ELR (cell line): ENCODE measurements around the gene PNMT.

Experiments
- DNase-seq: peaks from one replicate; pipeline ENCODE4 v3.0.0-alpha.2; 2015; ENCODE audit warnings: low read depth

The PNMT gene

DNA sequence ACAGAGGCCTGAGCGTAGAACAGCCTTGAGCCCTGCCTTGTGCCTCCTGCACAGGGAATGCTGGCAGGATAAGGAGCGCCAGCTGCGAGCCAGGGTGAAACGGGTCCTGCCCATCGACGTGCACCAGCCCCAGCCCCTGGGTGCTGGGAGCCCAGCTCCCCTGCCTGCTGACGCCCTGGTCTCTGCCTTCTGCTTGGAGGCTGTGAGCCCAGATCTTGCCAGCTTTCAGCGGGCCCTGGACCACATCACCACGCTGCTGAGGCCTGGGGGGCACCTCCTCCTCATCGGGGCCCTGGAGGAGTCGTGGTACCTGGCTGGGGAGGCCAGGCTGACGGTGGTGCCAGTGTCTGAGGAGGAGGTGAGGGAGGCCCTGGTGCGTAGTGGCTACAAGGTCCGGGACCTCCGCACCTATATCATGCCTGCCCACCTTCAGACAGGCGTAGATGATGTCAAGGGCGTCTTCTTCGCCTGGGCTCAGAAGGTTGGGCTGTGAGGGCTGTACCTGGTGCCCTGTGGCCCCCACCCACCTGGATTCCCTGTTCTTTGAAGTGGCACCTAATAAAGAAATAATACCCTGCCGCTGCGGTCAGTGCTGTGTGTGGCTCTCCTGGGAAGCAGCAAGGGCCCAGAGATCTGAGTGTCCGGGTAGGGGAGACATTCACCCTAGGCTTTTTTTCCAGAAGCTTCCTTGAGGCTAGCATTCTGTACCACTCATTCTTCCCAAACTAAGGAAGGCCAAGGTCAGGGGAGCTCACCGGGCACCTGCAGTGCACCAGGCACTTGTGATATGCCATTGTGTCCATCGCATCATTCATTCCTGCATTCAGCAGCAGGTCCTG, 1.9 kb downstream of the PNMT start:
- DNase-seq: no peak

DNA sequence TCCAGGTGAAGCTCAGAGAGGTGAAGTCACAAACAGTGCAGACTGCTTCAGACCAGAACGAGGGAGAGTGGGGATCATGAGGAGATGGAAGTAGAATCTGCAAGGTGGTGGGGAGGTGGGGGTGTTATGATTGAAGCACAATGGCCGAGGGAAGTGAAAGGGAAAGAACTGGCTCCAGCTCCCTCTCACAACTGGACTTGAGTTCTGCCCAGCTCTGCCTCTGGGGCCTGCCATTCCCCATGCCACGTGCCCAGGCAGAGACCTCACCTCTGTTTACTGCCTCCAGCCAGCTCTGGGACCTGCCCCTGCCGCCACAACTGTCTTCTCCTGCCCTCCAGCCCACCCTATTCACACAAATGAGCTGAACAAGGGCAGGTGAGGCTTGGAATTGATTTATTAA, 2.5 kb downstream of the PNMT start:
- no peak for DNase-seq

DNA sequence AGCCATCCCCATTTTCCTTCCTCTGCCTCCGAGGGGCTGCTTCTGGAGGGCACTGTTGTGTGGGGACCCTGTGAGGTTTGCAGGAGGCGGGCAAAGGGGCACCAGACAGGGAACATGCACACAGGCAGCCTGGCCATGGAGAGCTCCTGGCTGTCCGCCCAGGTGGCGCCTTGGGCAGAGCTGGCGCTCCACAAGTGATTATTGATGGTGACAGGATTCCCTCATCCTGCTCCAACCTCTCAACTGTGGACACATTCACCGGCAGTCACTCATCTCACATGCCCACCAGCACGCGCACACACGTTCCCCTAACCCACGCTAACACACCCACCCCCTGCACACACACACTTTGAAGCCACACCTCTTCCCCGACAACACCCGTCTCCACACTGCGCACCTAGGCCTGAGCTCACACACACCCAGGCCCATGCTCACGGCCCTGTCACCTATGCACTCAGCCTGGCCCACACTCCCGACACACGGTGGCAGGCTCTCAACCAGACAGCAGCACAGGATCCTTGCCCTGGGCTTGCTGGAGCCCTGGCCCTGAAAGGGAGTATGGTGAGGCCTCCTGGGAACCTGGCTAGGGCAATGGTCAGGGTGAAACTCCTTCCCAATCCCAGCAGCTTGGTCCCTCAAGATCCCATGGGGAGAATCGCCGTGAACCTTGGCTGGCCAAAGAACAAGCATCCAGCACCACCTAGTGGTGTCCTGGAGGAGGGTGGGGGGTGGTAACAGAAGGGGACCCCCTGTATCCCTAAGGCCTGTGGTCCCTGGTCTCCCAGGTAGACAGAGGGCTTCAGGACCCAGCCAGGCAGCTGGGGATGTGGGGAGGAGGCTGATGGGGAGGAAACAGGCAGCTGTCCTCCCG, 3.6 kb downstream of the PNMT start:
- peak; percentile 51 for DNase-seq

DNA sequence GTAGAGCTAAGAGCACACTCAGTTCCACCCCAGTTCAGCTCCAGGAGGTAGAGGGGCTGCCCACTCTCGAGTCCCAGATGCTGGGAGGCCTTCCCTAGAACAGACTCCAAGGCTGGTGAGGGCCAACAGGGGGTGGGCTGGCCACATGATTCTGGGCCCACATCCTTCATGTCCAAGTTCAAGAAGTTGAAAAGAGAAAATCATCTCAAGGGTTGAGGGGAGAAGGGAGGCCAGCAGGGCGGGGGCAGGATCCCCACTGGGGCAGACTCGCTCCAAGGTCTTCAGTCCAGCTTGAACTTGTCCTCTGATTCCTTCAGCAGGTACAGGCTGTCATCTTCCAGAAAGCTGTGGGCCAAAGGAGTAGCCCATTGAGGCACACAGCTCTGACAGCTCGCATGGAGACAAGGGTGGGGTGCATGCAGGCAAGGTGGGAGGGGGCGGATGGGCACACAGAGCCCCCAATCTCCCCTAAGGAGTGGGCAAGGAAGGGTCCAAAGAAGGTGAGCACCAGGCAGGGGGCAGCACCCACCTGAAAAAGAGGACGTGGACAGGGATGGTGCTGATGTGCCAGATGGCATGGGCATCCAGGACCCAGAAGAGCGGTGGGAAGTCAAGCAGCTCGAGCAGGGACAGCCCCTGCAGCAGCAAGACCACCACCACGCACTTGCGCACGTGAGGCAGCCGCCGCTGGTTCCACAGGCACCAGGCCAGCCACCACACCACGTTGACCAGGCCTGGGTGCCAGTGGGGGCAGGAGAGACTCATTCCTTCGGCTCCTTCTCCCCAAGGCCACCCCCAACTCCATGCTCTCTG, 4.5 kb downstream of the PNMT start:
- no peak for DNase-seq

DNA sequence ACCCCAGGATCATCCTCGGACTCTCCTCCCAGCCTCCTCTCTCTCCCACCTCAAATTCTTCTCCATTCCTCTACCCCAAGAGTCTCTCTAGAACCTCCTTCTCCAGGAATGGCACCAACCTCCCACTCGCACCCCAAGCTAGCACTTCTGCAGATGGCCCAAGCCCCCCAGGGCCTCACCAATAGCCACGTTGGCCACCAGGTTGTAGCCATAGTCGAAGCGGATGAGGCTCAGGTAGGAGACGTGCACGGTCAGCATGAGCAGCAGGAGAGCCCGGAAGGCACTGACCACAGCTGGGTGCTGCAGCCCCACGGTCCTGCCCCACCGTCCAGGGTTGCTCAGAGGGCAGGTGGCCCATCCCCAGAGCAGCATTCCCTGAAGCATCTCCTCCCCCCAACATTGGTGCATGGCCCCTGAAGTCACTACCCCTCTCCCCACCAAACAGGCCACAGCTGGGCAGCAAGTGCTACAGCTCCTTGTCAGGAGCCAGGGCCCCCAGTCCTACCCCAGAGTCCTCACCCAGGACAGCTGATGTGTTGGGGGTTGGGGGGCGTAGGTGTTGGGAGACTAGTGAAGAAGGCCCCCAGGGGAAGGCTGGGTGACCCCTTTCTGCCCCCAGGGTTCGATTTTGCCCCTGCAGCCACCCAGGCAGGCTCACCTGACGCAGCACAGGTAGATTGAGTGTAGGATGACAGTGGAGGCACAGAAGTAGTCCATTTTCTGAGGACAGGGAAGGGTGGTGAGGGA, 5.3 kb downstream of the PNMT start:
- no peak for DNase-seq

DNA sequence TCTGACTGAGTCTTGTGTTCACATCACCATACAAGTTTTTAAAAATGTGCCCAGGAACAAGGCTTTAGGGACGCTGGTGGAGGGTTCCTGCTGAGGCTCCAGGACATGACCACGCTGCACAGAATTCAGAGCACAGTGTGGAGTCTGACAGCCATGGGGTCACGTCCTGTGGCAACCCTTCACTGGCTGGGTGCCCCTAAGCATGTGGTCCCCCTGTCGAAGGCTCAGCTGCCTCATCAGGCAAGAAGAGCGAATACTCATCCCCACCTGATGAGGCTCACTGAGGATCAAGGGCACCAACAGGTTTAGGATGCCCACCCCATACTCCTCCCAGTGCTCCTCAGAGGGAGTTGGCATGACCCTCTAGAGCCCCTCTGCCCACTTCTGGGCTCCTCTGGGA, 5.9 kb downstream of the PNMT start:
- no peak for DNase-seq

DNA sequence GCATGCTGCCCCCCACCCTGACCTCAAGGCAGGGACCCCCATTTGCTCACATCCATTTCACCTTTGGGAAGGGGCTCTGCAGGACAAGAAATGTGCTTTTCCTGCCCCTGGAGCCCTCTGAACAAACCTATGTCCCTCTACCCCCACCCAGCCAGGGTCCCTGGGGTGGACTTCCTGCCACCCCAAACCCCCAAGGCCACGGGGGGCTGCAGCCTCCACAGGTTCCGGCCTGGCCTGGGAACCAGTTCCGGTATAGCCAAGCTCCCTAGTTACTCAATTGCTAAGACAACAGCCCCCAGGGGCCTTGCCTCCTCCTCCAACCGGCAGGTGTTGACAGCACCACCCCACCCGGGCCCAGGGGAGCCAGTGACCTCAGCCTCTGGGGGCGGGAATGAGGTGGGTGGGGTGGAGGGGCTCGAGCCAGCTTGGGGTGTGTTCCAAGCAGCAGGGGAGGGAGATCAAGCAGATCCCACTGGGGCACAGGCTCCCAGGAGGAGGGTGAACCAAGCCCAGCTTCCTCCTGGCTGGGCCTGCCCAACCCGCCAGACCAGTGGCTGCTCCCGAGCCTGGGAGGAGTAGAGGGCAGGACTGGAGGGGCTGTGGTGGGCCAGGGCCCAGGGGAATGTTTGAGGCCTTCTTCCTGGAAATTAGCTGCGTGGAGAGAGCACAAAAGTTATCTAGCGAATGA, 6.6 kb downstream of the PNMT start:
- DNase-seq: no peak

DNA sequence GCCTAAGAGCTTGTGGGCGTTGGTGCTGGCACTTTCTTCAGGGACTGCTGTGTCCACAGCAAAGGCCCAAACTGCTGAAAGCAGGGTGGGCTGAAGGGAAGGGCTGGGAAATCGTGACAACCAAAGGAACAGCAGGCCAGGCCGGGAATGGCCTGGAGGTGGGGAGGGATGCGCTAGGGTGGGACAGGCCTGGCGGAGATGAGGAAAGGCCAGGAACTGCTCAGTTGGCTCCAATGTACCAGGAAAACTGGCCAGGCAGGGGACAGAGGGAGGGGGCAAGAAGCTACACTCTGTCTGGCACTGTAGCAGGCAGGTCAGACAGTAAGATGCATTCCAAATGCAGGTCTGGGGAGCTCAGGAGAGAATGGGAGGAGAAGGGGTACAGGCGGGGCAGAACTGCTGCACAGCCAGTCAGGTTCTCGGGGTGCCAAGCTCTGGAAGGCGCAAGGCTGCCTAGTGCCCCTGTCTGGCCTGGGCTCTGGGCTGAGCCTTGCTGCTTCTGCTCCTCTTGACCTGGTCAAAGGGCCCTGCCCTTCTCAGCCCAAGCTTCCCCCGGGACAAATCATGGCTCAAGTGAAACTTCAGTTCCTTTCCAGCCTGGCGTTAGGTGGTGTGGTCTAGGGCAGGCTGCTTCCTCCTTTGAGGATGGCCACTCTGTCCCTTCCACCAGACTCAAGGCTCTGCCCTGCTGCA, 7.3 kb downstream of the PNMT start:
- DNase-seq: no peak

DNA sequence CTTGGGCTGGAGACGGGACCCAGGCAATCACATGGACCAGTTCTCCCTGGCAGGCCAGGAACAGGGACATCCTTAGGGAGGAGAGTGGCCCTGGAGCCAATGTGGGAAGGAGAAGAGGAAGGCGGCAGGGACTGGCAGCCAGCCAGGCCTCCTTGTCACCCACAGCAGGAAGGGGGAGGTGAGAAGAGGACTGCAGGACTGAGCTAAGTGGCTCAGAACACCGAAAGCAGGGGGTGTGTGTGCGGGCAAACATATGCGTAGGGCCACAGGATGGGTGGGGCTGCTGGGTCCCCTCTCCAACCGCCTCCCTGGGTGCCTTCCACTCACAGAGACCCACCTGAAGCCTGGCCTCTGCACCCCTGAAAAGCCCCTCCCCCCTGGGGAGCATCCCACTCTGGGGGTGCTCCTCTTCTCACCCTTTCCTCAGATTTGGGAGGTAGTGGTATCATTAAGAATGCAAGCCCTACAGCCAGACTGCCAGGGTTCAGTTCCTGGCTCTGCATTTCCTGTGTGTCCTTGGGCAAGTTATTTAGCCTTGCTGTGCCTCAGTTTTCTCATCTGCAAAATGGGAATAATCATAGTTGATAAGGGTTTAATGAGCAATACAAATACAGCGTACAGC, 8.1 kb downstream of the PNMT start:
- DNase-seq: no peak

DNA sequence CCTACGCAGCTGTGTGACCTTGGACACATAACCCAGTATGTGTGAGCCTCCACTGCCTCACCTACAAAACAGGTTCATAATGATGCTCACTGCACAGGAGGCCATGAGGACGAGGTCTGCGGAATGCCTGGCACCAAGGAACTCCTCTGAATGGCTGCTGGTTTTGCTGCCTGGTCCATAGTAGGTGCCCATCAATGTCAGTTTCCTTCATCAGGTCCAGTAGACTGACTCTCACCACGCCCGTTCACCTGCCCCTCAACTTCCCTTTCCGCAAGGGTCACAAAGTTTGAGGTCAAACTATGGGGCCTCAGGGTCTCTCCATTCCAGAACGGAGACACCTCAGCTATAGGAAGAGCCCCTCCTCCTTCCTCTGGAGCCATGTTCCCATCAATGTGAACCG, 8.8 kb downstream of the PNMT start:
- no peak for DNase-seq

DNA sequence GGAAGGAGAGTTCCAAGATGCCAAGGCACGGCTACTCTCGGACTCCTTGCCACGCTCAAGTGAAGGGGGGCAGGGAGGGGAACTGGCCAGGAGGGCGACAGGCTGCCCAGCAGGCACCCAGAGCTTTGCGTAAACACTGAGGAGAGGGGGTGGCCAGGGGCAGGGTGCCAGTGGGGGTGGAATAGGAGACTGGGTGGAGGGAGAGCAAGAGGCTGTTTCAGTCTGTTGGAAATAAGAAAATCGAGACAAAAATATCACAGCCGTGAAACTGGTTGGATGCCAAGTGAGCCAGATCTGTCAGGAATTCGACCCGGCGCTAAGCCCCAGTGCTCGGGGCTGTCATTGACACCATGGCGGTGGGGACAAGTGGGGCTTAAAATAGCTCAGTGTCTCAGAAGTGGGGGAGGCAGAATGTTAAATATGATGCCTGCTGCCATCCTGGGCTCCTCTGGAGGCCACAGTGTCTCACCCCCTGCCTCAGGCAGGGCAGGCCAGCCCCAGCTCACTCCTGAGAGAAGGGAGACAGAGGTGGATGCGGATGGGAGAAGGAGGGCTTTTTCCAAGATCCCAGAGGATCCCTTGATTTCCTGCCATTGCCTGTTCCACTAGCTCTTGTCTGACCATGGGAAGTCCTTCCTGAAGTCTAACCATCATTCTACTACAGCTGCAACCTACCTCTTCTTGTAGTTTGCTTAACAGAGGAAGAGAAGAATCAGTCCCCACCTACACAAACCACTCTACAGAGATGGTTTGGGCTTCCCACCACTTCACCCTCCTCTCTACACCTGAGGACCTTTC, 9.5 kb downstream of the PNMT start:
- DNase-seq: no peak

DNA sequence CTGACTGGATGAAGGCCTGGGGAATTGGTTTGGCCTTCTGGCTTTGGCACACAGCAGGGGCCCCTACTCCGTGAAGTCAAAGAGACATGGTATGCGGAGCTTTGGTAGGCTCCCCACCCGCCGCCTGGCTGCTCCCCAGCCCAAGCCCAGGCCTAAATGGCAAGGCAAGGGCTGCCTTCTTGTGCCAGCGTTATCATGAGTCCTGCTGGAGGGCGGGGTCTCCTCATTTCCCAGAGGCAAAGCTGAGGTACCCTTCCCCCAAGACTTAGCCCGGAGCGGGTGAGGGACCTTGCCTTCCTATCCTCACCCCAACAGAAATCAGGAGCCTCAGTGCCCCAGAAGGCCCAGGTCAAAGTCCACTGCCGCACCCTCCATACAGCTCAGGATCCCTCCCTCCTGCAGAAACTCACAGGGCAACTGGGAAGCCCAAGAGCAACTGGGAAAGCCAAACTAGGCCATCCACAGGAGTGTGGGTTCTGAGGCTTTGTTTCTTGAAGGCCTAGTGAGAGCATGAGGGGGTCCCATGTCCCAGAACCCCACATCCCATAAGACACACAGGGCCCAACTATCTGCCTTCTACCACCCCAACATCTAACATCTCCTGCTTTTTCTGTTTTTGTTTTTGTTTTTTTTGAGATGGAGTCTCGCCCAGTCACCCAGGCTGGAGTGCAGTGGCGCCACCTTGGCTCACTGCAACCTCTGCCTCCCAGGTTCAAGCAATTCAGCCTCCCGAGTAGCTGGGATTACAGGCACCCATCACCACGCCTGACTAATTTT, 10.3 kb downstream of the PNMT start:
- no peak for DNase-seq

DNA sequence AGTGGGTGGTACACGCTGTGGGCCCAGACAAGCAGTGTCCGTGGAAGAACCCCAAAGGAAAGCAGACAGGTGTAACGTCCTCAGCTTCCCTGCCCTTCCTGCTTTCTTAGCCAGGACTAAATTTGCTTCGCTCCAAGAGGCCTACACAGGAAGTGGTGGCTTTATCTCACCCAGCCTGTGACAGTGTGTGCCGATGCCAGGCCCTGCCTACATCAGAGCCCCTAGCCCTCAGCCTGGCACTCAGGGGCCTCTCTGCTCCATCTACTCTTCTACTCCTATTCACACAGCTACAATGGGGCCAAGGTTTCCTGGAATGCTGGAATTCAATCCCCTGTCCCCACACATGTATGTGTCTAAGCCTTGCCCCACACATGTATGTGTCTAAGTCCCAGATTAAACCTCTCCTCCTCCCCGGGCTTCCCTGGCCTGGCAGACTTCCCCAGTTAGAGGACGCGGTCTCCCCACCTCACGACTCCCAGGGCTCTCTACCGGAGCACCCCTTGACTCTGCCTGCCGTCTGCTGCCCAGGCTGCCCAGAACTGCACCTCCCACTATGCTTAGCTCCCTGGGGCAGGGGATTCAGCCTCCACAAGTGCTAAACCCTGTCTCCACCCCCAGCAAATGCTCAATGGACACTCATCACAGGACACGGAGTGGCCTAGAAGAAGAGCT, 11.4 kb downstream of the PNMT start:
- no peak for DNase-seq

DNA sequence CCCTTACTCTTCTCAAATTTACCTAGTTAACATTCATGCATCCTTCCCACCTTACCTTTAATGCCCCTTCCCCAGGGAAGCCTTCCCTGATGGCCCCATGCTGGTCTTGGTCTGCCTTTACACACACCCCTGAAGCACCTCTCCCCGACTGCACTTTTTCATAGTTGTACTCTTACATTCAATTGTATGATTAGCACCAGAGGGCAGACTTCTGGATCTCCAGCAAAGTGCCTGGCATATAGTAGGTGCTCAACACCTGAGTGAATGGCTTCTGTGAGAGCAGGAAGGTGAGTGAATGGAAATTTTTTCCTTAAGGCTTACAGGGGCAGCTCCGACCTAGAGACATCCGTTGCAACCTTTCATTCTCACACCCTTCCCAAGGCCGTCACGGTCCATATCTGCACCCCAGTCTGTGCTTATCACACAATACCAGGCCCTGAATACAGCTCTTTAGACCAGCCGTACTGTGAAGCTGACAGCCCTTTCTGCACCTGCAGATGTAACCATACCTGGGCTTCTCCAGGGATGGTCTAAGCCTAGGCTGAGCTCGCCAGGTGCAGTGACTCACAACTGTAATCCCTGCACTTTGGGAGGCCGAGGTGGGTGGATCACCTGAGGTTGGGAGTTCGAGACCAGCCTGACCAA, 15.2 kb downstream of the PNMT start:
- no peak for DNase-seq

DNA sequence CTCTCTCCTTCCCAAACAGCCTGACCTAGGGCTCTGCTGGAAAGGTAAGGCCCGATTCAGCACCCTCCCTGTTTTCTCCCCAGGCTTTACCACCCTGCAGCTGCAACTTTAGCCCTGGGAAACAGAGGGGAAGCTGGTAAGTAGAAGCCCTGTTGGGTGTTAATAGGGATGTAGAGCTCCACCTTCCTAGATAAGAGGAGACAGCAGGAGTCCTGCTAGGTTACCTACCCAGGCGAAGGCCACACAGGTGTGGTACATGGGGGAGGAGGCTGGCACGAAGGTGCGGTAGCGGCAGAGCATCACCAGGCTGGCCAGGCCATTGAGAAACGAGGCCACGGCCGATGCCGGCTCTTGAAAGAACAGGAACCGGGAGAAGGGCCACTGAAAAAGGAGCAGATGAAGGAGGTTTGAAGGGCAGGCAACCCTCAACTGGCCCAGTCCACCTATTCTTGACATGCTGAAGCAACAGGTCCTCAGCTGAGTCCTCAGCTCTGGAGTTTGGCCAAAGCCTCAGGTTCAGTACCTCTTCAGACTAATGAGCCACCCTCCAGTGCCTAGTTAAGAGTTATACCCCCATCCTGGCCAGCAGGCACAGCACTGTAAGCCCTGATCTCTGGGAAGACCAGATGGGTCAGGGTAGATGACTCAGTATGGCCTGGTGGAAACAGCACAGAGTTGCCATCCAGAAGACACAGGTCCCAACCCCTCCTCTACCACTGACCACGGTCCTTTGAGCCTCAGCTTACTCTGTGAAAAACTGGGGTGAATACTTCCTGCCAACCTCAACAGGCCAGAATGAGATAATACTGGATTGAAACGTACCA, 16.3 kb downstream of the PNMT start:
- no peak for DNase-seq

DNA sequence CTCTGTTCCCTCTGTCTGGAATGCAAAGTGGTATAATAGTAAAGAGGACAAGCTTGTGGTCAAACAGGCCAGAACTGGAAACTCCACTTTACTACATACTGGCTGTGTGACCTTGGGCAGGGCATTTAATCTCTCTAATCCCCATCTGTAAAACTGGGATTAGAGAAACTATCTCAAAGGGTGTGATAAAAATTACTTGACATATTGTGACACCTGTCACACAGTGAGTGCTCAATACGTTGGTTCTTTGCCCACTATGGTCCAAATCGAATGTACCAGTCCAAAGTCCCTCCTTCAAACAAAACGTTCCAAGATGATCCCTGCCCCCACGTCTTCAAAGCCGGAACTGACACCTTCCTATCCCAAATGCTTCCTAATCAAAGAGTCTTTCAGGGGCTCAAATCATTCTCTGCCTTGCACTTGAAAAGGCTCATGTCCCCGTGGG, 18.9 kb downstream of the PNMT start:
- DNase-seq: no peak
